Stimulated activated CD4-positive, alpha-beta T cell treated with anti-CD3 and anti-CD28 coated beads, Interleukin-2, amount 100 ng/mL, for 24 hours (primary cell): Measurements from ENCODE around the gene SLC23A1.
"Not testable (repeated sequence)": the region's sequence is repeated elsewhere in the genome, so short reads cannot be mapped to it uniquely, and the experiment has no call there.

Source experiments
- DNase-seq, 2 donors: peaks; one replicate each; pipeline ENCODE4 v3.0.0-alpha.2; 2020

SLC23A1 gene

DNA sequence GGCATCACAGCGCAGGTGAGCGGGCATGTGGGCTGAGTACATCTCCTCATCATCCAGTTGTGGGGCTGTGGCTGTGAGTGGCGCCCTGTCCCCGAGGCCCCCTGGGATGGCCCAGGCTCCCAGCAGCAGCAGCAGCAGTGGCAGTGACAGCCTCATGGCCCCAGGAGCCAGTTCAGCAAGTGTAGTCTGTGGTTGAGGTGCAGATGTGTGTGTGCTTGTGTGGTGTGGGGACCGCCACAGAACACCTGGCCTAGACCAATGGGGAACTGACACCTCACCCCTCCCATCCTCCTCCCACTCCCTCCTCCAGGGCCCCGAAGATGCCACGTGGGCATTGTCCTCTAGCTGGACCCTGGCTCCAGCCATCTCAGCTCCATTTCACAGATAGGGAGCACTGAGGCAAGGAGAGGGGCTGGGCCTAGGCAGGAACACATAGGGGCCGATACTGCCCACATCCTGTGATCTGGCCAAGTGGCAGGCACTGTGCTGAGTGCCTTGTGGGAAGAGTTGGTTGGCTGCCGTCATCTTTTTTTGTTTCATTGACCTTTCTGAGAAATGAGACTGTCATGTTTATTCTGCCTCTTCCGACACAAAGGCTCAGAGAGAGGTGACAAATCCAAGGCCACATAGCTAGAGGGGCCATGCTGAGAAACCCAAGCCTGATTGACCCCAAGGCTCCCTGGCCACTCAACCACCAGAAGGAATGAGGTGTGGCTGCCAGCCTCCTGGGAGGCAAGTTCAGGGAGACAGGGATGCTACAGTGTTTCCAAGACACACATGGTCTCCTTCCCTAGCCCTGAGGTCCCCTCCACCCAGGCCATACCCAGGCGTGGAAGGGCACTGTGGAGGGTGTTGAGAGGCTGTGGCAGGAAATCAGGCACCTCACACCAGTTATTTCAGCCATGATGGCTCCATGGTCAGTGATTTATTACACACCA is 6.9 kb upstream of the SLC23A1 start, which contains the start of gene MZB1:
TSS of gene MZB1 (minus strand) at position 213 of the 938 bp plus-strand sequence. CDS start at position 156, 57 bp downstream.
- DNase-seq, result peak; percentile 55

DNA sequence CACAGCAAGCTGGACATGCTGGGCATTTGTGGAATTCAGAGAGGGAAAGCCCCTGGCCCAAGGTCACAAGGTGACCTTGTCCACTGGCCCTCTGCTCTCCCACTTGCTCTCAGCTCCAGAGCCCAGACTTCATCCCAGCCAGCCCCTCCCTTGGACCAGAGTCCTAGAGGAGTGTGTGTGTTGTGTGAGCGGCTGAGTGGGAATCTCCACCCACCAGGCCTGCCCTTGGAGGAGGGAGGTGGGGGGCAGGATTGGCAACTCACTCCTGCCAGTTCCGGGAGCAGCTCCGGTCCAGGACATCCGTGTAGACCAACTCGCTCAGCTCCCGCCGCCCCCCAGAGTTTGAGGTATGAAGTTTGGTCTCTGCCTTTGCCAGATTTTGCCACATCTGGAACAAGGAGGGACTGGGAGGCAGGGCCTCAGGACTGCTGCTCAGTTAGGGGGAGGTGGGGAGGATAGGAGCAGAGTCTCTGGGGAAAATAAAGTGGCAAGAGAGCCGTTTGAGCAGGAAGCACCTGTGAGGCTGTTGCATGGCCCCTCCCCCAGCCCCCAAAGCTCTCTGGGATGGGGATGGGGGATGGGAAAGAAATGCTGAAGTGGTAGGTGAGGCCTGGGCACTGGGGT is 5.2 kb upstream of the SLC23A1 start:
- no peak for DNase-seq

DNA sequence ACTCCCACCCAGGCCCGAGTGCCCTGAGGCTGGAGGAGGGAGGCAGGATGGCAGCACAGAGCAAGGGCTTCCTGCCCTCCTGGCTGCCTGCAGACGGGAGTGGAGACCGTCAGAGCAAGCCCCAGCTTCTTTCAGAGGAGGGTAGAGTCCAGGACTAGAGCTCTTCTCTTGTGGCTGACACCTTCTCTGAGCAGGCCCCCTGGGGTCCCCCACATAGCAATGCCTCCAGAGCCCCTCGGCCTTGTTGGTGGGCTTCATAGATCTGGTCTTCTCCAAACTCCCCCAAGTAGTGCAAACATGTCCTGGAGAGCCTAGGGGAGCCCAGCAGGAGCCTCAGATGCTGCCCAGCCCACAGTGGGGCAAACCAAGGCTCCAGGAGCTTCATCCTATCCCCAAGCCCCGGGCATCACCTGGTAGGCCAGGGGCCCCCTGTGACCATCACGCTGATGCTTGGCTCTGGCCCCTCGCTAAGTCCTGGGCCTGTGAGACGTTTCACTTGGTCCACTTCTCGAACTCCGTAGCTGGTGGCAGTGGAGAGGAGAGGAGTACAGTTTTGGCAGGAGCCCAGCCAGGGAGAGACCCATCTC is 4.6 kb upstream of the SLC23A1 start:
- DNase-seq, result no peak

DNA sequence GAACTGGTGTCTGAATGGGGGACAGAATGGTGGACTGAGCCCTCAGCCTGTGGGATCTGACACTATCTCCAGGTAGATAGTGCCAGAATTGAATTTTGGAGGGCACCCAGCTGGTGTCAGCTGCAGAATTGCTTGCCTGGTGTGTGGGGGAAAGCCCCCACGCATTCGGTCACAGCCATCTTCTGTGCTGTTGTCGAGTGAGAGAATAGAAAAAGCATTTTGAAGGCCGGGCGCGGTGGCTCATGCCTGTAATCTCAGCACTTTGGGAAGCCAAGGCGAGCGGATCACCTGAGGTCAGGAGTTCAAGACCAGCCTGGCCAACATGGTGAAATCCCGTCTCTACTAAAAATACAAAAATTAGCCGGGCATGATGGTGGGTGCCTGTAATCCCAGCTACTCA is 3.9 kb upstream of the SLC23A1 start:
- not testable (repeated sequence) for DNase-seq

DNA sequence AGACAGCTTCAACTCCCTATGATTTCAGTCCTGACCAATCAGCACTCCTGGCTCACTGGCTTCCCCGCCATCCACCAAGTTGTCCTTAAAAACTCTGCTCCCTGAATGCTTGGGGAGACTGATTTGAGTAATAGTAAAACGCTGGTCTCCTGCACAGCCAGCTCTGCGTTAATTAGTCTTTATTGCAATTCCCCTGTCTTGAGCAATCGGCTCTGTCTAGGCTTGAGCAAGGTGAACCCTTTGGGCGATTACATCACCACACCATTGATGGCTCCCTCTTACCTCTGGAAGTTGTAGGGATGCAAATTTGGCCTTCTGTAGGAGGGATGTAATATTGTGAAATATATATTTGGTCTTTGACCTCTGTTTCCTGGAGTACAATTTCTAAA is 2.9 kb upstream of the SLC23A1 start:
- no peak for DNase-seq

DNA sequence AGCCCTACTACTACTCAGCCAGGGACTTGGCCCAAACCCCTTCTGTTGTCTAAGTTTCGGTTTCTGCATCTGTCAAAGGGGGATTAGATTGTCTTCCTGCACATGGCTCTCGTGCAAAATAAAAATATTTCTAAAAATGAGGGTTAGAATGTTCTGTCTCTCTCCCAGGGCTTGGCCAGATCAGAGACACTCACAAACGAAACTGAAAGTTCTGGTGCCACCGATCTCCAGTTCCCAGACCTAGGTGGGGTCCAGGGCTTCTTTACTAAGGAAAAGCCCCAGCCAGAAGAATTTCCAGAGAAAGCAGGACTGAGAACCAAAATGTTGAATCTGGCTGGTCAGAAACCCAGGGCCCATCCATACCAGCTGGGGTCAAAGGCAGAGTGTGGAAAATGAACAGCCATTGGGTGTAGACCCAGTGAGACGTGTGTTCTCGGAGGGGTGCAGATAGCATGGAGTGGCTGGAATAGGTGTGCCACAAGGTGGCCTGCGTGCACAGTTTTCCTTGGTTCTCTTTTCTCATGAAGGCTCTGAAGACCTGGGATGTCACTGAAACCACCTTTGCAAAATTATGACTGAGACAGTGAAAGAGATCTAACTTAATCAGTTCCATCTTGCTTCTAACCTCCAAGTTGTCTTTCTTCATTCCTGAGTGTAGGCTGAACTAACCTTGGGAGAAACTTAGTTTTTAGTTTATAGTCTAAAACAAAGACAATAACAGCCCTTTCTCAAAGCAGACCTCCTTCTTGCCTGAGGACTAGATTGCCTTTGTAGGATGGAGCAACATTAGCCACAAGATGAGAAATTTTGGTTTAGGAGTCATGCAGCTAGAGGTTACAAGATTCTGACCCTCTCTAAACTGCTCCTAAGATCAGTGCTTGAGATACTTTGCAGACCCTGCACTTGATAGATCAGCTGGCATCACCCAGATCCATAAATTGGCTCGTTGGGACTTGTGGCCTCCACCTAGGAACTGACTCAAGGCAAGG is 2.3 kb upstream of the SLC23A1 start:
- DNase-seq, result no peak

DNA sequence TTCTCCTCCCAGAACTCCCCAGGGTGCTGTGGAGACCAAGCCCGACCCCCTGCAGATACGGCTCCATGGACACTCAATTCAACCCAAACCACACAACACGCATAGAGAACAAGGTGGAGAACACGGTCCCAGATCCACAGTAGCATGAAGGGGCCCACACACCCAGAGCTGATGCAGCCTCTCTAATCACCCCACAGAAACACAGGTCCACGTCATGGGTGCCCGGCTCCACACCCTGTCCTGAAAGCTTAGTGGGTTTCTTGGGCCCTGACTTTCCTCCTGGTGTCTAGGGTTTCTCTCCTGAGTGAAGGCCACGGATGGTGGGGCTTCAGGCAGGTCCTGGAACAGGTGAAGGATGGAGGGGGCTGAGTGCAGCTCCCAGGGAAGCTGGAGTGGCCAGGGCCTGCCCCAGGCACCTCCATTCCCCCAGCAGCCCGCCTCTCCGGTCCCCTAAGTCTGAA is 1.5 kb upstream of the SLC23A1 start:
- no peak for DNase-seq

DNA sequence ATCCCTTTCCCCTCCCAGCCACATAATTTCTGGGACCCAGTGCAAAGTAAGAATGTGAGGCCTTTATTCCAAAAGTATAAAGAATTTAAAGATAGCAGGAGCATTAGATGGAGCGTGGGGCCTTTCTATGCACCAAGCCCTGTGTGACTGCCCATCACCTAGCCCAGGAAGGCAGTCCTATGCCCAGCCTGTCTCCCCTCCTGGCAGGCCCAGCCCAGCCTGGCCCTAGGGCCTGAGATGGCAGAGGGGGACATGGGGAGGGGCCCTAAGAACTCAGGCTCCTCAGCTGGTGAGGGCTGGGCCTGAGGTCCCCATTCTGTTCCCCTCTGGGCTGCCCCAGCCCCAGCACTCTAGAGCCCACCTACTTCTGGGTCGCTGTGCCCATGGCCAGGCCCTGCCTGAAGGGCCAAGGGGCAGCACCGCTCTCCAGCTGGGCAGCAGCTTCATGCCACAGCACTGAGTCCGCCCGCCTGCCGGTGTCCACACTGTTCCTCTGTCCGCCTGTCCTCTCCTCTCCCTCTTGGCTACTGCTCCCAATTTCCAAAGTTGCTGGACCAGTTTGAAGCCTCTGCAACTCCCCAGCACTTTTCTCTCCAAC is 995 bp upstream of the SLC23A1 start:
- no peak for DNase-seq

DNA sequence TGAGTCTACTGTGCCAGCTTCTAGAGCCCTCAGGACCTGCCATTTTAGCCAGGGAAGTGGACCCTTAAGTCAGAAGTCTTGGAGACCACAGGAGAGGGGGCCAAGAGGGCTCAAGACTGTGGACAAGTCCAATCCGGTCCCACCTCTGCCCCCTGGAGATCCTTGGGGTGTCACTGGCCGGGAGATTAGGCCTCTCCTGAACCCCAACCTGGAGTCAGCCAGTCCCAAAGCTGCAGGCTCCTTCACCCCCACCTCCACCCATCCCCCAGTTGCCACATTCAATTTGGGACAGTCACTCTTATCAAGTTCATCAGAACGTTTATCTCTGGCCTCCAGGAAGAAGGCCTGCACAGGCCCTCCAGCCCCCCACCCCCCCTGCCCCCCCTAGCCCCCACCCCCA is 290 bp downstream of the SLC23A1 start:
- DNase-seq, result no peak

DNA sequence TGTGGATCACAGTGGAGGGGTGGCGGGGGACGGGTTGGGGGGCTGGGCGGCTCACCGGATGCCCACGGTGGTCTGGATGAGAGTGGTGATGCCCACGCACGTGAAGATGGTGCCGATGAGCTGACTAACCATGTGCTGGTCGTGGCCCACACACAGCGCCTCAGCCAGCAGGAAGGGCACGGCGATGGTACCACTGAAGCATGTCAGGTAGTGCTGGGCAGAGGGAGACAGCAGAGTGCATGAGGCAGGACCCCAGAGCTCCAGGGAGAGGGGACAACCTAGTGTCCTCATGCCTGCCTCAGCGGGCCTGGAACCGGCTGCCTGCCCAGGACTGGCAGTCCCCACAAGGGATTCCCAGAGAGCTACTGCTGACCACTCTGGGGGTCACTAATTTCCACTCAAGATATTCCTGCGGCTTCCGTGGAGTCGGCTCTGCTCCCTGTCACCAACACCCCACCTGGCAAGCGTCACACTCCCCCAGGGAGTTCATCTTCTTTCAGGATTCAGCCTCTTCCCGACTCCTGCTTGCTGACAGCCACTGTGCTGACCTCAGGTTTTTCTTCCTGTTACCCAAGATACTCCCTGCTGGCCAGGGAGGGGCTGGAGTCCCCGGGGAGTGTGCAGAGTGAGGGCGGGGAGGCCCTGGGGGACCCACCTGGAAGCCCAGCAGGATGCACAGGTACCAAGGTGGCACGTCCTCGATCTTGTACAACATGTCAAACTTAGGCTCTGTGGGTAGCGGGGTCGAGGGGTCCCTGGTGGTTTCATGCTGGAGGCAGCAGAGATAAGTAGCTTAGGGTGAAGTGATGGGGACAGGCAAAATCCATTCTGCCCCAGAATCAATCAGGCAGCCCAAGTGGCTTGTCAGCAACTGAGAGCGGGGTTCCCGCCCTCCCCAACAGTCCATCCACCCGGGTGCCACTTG is 998 bp downstream of the SLC23A1 start:
- DNase-seq, result no peak

DNA sequence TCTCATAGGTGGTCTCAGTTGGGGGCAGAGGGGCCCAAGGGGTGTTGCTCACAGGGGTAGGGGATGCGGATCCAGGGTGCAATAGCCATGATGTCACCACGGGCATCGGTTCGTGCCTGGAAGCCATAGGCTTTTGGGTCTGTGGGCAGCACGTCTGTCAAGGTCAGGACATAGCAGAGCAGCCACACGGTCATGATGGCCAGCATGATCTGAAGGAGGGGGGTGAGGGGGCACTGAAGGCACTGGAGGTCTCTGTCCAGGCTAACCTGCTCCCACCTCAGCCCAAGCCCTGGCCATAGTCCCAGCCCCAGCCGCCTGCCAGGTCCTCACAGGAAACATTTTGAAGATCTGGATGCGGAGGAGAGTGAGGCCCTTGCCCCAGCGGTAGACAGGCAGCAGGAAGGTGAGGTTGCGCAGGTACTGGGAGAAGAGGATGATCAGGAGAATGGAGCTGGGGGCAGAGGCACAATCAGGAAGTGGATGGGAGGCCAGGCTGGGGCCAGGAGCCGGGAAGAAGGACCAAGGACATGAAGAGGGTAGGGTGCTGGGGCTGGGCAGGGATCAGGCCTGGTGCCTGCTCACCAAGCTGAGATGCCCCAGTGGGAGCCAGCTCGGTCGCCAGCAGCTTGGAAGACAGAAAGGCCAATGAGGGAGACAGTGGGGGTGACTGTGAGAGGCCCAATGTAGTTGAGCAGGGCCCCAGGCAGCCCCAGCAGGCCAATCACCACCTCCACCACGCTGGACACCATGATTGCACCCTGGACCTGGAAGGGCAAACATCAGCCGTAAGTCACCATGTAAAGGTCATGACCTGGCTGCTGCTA is 3.3 kb downstream of the SLC23A1 start:
- no peak for DNase-seq

DNA sequence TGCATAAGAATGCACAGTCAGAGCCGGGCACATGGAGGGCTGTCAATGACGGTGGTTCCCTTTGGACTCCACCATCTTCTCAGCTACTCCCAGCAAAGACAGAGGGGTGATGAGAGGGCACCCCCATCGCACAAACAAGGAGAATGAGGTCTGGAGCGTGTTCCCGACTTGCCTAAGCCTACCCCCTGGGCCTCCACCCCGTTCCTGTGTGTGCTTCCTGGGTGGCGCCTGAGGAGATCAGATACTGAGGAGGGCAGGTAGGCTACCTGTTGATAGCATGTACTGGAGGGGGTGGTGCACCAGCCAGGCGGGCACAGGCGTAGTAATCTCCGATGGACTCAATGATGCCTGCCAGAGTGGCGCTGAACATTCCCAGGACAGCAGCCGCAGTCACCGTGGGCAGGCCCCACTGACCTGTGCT is 4.1 kb downstream of the SLC23A1 start:
- no peak for DNase-seq

DNA sequence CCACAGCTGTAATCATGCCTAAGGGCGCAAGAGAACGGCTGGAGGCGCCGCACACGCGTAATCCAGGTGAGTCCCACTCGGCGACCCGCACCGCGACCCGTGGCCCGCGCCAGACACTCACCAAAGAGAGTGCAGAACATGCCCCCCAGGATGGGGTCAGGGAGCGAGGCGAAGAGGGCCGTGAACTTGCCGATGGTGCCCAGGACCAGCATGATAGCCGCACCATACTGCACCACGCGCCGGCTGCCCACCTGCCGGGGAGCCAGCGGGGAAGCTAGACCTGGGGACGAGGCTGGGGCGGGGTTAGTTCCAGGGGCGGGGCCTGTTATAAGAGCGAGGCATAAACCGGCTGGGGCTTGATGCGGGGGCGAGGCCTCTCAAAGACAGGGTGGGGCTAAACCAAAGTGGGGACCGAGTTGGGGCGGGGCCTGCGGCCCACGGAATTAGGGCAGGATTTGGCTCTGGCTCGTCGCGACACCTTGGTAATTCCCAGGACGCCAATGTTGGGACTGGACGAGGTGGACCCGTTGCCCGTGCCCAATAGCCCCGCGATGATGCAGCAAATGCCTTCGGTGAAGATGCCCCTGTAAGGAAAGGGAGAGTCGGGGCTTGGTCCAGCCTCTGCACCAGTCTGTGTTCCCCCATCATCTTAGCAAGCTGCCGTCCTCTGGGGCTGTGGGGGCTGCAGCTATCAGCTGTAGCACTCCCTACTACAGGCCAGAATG is 4.8 kb downstream of the SLC23A1 start:
- no peak for DNase-seq

DNA sequence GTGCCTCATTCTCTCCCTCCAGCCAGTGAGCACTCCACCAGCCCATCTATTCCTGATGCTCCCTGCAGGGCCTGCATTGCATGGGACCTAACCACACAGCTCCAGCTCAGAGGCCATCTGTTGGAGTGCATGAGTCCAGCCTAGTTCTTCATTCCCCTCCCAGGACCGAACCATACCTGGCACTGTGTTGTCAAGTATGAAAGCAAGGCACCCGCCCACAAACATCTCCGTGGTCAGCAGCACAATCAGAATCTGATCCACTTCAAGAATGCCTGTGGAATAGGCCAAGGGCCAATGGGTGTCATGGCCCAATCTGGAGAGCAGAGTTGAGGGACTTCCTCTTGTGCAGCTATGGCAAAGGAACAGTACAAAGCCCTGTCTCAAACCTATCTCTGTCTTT is 5.9 kb downstream of the SLC23A1 start:
- DNase-seq, result no peak

DNA sequence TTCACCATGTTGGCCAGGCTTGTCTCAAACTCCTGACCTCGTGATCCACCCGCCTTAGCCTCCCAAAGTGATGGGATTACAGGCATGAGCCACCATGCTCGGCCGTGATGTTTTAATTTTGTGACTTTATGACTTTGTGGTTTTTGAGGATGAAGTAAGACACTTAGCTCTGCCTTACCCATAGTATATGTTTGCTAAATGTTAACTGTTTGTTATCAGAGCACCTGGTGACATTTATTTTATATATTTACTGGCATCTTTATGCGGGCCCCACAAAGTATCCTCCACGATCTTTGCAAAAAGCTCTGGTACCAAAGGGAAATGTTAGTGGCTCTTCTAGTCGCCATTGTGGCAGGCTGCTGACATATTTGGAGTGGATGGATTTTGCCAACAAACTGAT is 6.7 kb downstream of the SLC23A1 start:
- DNase-seq, result no peak

DNA sequence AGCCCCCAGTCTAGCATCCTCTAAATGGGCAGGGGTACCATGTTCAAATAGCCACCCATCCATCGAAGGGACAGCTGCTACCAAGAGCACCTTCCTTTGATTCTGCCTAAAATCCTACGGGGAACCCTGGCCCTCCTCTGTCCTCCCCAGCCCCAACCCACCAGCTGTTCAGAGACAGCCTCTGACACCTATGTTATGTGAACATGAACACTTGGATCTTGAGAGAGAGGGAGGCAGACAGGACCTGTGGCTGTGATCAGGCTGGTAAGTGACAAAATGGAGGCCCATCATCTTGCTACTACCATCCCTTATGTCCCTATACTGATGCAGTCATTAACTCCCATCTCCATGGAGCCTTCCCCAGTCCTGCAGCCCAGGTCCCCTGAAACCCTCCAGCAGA is 8.2 kb downstream of the SLC23A1 start:
- no peak for DNase-seq

DNA sequence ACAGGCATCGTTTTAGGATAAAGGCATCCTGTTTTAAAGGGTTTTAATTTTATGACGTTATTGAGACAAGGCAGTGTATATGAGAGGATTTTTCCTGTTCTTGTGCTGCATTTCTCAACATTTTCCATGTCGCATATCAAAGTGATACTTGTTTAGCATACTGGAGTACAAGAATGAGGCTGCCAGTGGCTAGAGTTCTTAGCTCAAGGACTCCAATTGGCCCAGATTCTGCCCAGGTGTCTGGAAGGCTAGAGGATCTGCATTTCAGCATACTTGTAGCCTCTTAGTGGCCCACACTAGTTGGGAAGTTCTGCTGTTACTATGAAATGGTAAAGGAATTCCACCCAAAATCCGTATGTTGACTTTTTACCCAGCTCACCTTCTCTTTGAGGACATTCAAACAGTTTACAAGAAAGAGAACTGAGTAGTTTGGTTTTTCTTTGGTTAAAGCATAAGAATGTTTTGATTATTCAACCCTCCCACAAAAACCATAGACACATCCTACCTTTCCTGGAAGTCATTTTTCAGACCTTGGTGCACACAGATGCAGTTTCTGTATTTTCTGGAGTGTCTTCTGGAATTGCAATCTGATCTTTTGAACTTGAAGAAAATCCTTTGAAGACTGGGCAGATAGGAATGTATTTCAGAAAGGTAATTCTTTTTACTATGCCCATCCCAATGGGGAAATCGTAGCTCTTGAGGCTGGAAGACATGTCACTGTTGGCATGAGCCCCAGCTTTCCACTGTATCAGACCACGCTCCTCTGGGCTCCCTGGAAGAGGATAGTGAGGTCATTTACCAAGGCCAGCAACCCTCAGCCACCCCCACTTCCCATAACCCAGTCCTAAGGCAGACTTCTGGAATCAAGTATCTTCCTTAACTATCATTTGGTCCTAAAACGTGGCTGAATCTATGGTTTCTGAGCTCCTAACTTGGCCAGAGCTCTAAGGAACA is 11.3 kb downstream of the SLC23A1 start:
- no peak for DNase-seq

DNA sequence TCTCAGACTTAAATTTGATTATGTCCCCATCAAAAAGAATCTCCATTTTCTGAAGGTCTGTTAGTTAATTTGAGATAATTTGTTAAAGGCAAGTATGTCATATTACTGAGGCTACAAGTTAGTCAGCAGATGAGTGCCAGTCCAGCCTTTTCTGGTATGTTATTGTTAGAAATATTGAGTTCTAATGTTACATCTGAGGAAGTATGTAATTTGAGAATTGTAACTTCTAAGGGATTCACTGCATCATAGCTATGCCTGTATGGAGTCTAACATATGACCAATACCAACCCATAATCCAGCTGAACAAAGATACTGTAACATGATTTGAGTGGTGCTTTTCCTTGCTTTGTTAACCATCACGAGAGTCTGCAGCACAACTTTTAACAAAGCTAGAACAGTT is 13.9 kb downstream of the SLC23A1 start:
- no peak for DNase-seq
